ENCODE measurements around the gene FBLN1. TPM values are rescaled to one million over a fixed set of nuclear protein-coding genes. Genes with fewer than 3 reads are reported as not detected.

The FBLN1 gene
- total and polyA plus RNA-seq, 2 of the 13 experiments (the other 11 are each of a cell fraction or from before 2014, with no cell fraction given) = 37.3 to 103 TPM

DNA sequence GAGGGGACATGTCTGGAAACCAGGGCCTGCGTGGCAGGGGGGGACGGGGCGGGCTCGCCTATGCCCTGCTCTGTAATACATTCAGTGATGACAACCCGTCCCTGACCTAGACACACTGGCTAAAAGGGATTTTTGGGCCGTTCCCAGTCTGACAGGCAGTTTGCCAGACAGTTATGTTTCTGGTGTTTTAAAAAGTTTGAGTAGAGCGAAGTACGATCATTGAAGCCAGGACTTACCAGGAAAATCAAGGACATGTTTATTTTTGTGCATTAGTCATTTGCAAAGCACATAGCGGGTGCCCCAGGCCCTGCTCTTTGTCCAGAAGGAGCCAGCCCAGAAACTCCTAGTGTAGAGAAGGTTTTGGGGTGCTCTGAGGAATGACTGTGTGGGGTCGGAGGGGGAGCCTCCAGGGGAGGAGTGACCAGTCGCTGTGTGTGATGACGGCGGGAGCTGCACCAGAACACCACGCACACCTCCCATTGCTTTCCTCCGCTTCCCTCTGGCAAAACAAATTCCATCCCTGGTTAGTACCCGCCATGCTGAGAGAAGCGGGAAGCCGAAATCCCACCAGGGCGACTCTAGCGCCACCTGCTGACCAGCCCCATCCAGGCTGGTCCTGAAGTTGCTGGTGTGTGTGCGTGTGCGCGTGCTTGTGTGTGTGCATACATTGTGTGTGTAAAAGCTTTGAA lies 50.8 kb downstream of the FBLN1 start (continued):
- TF ChIP-seq, protein P1, sequence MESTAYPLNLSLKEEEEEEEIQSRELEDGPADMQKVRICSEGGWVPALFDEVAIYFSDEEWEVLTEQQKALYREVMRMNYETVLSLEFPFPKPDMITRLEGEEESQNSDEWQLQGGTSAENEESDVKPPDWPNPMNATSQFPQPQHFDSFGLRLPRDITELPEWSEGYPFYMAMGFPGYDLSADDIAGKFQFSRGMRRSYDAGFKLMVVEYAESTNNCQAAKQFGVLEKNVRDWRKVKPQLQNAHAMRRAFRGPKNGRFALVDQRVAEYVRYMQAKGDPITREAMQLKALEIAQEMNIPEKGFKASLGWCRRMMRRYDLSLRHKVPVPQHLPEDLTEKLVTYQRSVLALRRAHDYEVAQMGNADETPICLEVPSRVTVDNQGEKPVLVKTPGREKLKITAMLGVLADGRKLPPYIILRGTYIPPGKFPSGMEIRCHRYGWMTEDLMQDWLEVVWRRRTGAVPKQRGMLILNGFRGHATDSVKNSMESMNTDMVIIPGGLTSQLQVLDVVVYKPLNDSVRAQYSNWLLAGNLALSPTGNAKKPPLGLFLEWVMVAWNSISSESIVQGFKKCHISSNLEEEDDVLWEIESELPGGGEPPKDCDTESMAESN (CRISPR knock-in tag; conservative IDR thresholded peaks at IDR 0.05) = no peak
- TF ChIP-seq RARG (CRISPR knock-in tag; IDR thresholded peaks at IDR 0.05; ENCODE audit: low read depth) (no peak), ZSCAN21 (CRISPR knock-in tag; IDR thresholded peaks at IDR 0.05; ENCODE audit: borderline replicate concordance) (no peak), SIN3A (IDR thresholded peaks at IDR 0.05; ENCODE audit: borderline replicate concordance, low read depth, low read length) (no peak), ZNF598 (CRISPR knock-in tag; IDR thresholded peaks at IDR 0.05; ENCODE audit: borderline replicate concordance) (no peak), MIER2 (CRISPR knock-in tag; IDR thresholded peaks at IDR 0.05) (no peak), MAFG (CRISPR knock-in tag; IDR thresholded peaks at IDR 0.05) (no peak), ZNF329 (CRISPR knock-in tag; IDR thresholded peaks at IDR 0.05; ENCODE audit: low read depth) (no peak), ZNF772 (CRISPR knock-in tag; IDR thresholded peaks at IDR 0.05) (no peak), ZNF441 (CRISPR knock-in tag; IDR thresholded peaks at IDR 0.05; ENCODE audit: borderline replicate concordance) (no peak), IKZF4 (CRISPR knock-in tag; IDR thresholded peaks at IDR 0.05; ENCODE audit: borderline replicate concordance, low read depth, not compliant biosample characterization) (no peak), AHR (CRISPR knock-in tag; IDR thresholded peaks at IDR 0.05) (no peak; the same call in 1 of the 2 replicates), ZNF101 (CRISPR knock-in tag; IDR thresholded peaks at IDR 0.05; ENCODE audit: borderline replicate concordance, low read depth) (no peak), ZNF335 (CRISPR knock-in tag; IDR thresholded peaks at IDR 0.05) (no peak), KLF9 (CRISPR knock-in tag; IDR thresholded peaks at IDR 0.05; ENCODE audit: low read depth) (0 out of 2 replicates have a peak, but pooled peaks have one; percentile 22), TCF12 (IDR thresholded peaks at IDR 0.05) (no peak), TCF12 (CRISPR knock-in tag; IDR thresholded peaks at IDR 0.05) (no peak)
- TF ChIP-seq, protein P2, sequence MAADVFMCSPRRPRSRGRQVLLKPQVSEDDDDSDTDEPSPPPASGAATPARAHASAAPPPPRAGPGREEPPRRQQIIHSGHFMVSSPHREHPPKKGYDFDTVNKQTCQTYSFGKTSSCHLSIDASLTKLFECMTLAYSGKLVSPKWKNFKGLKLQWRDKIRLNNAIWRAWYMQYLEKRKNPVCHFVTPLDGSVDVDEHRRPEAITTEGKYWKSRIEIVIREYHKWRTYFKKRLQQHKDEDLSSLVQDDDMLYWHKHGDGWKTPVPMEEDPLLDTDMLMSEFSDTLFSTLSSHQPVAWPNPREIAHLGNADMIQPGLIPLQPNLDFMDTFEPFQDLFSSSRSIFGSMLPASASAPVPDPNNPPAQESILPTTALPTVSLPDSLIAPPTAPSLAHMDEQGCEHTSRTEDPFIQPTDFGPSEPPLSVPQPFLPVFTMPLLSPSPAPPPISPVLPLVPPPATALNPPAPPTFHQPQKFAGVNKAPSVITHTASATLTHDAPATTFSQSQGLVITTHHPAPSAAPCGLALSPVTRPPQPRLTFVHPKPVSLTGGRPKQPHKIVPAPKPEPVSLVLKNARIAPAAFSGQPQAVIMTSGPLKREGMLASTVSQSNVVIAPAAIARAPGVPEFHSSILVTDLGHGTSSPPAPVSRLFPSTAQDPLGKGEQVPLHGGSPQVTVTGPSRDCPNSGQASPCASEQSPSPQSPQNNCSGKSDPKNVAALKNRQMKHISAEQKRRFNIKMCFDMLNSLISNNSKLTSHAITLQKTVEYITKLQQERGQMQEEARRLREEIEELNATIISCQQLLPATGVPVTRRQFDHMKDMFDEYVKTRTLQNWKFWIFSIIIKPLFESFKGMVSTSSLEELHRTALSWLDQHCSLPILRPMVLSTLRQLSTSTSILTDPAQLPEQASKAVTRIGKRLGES (CRISPR knock-in tag; IDR thresholded peaks at IDR 0.05; ENCODE audit: borderline replicate concordance) = no peak
- TF ChIP-seq, protein P3, sequence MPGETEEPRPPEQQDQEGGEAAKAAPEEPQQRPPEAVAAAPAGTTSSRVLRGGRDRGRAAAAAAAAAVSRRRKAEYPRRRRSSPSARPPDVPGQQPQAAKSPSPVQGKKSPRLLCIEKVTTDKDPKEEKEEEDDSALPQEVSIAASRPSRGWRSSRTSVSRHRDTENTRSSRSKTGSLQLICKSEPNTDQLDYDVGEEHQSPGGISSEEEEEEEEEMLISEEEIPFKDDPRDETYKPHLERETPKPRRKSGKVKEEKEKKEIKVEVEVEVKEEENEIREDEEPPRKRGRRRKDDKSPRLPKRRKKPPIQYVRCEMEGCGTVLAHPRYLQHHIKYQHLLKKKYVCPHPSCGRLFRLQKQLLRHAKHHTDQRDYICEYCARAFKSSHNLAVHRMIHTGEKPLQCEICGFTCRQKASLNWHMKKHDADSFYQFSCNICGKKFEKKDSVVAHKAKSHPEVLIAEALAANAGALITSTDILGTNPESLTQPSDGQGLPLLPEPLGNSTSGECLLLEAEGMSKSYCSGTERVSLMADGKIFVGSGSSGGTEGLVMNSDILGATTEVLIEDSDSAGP (CRISPR knock-in tag; IDR thresholded peaks at IDR 0.05; ENCODE audit: borderline replicate concordance) = peak; percentile 37; the same call in 1 of the 2 replicates
- TF ChIP-seq, protein P4, sequence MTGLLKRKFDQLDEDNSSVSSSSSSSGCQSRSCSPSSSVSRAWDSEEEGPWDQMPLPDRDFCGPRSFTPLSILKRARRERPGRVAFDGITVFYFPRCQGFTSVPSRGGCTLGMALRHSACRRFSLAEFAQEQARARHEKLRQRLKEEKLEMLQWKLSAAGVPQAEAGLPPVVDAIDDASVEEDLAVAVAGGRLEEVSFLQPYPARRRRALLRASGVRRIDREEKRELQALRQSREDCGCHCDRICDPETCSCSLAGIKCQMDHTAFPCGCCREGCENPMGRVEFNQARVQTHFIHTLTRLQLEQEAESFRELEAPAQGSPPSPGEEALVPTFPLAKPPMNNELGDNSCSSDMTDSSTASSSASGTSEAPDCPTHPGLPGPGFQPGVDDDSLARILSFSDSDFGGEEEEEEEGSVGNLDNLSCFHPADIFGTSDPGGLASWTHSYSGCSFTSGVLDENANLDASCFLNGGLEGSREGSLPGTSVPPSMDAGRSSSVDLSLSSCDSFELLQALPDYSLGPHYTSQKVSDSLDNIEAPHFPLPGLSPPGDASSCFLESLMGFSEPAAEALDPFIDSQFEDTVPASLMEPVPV (CRISPR knock-in tag; IDR thresholded peaks at IDR 0.05) = no peak

Data from HepG2 (cell line).